ENCODE data around the gene MRPS22.

Gene MRPS22

GRCh38 chr3:139358841-139359562, 15.2 kb downstream of the MRPS22 start:
- peaks cover 32 to 100% of the 10 kb centered on the region in 2 experiments for H3K36me3 ChIP-seq (ENCODE audit: control insufficient read depth in 1 of 2, insufficient read depth in 2 of 2, low read depth in 1 of 2, low read length in 2 of 2)
- no peaks in the 10 kb centered on the region for H3K27me3 ChIP-seq (ENCODE audit: control insufficient read depth in 1 of 2, insufficient read depth in 1 of 2, low read length in 2 of 2)
- no peak overlapping the region for H3K23ac ChIP-seq (ENCODE audit: low read length in 2 of 2)
- H4K91ac ChIP-seq (ENCODE audit: low read length), result no peak overlapping the region
- WGBS, result 92% methylated on average over 1 of the region's 3 CpGs
- DNase-seq, result no peak
- H2AFZ ChIP-seq (ENCODE audit: low read depth, low read length), result no peak overlapping the region
- H3K4me3 ChIP-seq (ENCODE audit: insufficient read depth in 1 of 2, low read depth in 1 of 2, low read length in 2 of 2), result no peak overlapping the region
- H2BK15ac ChIP-seq (ENCODE audit: low read depth, poor library complexity, severe bottlenecking), result no peak overlapping the region
- H3K27ac ChIP-seq (ENCODE audit: low read length, poor library complexity, severe bottlenecking), result no peak overlapping the region
- H2BK12ac ChIP-seq (ENCODE audit: low read length in 2 of 2), result no peak overlapping the region
- no peak overlapping the region for H3K4me2 ChIP-seq (ENCODE audit: low read length, poor library complexity, severe bottlenecking)
- no peak overlapping the region for H3K14ac ChIP-seq (ENCODE audit: low read length in 2 of 2)
- H2BK5ac ChIP-seq (ENCODE audit: low read depth, low read length, poor library complexity, severe bottlenecking), result no peak overlapping the region
- no peak overlapping the region for H3K18ac ChIP-seq (ENCODE audit: low read depth in 1 of 2, low read length in 2 of 2)
- H2BK120ac ChIP-seq (ENCODE audit: low read depth, low read length), result no peak overlapping the region
- H3K9me3 ChIP-seq (ENCODE audit: control insufficient read depth, low read length), result no peaks in the 10 kb centered on the region
- no peak overlapping the region for H3K9ac ChIP-seq (ENCODE audit: low read length)
- H4K8ac ChIP-seq (ENCODE audit: low read length), result no peak overlapping the region
- no peak overlapping the region for H3K4ac ChIP-seq (ENCODE audit: low read depth in 1 of 2, low read length in 2 of 2)
- no peaks in the 10 kb centered on the region for H3K4me1 ChIP-seq (ENCODE audit: control insufficient read depth, insufficient read depth, low read depth, low read length)
- peaks cover 10% of the 10 kb centered on the region for H3K79me1 ChIP-seq (replicated peaks; ENCODE audit: low read length, poor library complexity, severe bottlenecking)
- H2AK5ac ChIP-seq (ENCODE audit: low read length, severe bottlenecking), result no peak overlapping the region

GRCh38 chr3:139361276-139361675, 17.5 kb downstream of the MRPS22 start:
- H2AFZ ChIP-seq (ENCODE audit: low read depth, low read length), result no peak overlapping the region
- no peak overlapping the region for H3K4ac ChIP-seq (ENCODE audit: low read depth in 1 of 2, low read length in 2 of 2)
- no peak overlapping the region for H3K27ac ChIP-seq (ENCODE audit: low read length, poor library complexity, severe bottlenecking)
- no peaks in the 10 kb centered on the region for H3K27me3 ChIP-seq (ENCODE audit: control insufficient read depth in 1 of 2, insufficient read depth in 1 of 2, low read length in 2 of 2)
- no peak overlapping the region for H3K14ac ChIP-seq (ENCODE audit: low read length in 2 of 2)
- no peak overlapping the region for H2AK5ac ChIP-seq (ENCODE audit: low read length, severe bottlenecking)
- no peak overlapping the region for H4K8ac ChIP-seq (ENCODE audit: low read length)
- H3K36me3 ChIP-seq (ENCODE audit: control insufficient read depth in 1 of 2, insufficient read depth in 2 of 2, low read depth in 1 of 2, low read length in 2 of 2), result peaks cover 19 to 100% of the 10 kb centered on the region in 2 experiments
- H2BK5ac ChIP-seq (ENCODE audit: low read depth, low read length, poor library complexity, severe bottlenecking), result no peak overlapping the region
- H2BK12ac ChIP-seq (ENCODE audit: low read length in 2 of 2), result no peak overlapping the region
- no peak overlapping the region for H2BK15ac ChIP-seq (ENCODE audit: low read depth, poor library complexity, severe bottlenecking)
- no peak overlapping the region for H3K4me2 ChIP-seq (ENCODE audit: low read length, poor library complexity, severe bottlenecking)
- H3K4me1 ChIP-seq (ENCODE audit: control insufficient read depth, insufficient read depth, low read depth, low read length), result no peaks in the 10 kb centered on the region
- no peak overlapping the region for H2BK120ac ChIP-seq (ENCODE audit: low read depth, low read length)
- no peak overlapping the region for H3K23ac ChIP-seq (ENCODE audit: low read length in 2 of 2)
- 100% methylated on average over 1 of the region's 2 CpGs for WGBS
- peaks cover 9% of the 10 kb centered on the region for H3K79me1 ChIP-seq (replicated peaks; ENCODE audit: low read length, poor library complexity, severe bottlenecking)
- no peak overlapping the region for H3K18ac ChIP-seq (ENCODE audit: low read depth in 1 of 2, low read length in 2 of 2)
- no peak for DNase-seq
- H4K91ac ChIP-seq (ENCODE audit: low read length), result no peak overlapping the region
- no peak overlapping the region for H3K9ac ChIP-seq (ENCODE audit: low read length)
- no peak overlapping the region for H3K4me3 ChIP-seq (ENCODE audit: insufficient read depth in 1 of 2, low read depth in 1 of 2, low read length in 2 of 2)
- H3K9me3 ChIP-seq (ENCODE audit: control insufficient read depth, low read length), result no peaks in the 10 kb centered on the region

GRCh38 chr3:139364549-139364948, 20.7 kb downstream of the MRPS22 start:
- Histone ChIP-seq H3K14ac (ENCODE audit: low read length in 2 of 2) (no peak overlapping the region), H3K36me3 (ENCODE audit: control insufficient read depth in 1 of 2, insufficient read depth in 2 of 2, low read depth in 1 of 2, low read length in 2 of 2) (peaks cover 16 to 100% of the 10 kb centered on the region in 2 experiments)
- WGBS, result no CpG with 5 or more reads among the region's 1 CpG

GRCh38 chr3:139374099-139374498, 30.3 kb downstream of the MRPS22 start:
- Histone ChIP-seq H3K18ac (ENCODE audit: low read depth in 1 of 2, low read length in 2 of 2) (no peak overlapping the region), H3K14ac (ENCODE audit: low read length in 2 of 2) (no peak overlapping the region), H3K9me3 (ENCODE audit: control insufficient read depth, low read length) (no peaks in the 10 kb centered on the region), H3K27me3 (ENCODE audit: control insufficient read depth in 1 of 2, insufficient read depth in 1 of 2, low read length in 2 of 2) (no peaks in the 10 kb centered on the region), H3K4me2 (ENCODE audit: low read length, poor library complexity, severe bottlenecking) (no peak overlapping the region), H2BK5ac (ENCODE audit: low read depth, low read length, poor library complexity, severe bottlenecking) (no peak overlapping the region), H4K8ac (ENCODE audit: low read length) (no peak overlapping the region), H3K36me3 (ENCODE audit: control insufficient read depth in 1 of 2, insufficient read depth in 2 of 2, low read depth in 1 of 2, low read length in 2 of 2) (peaks cover 23 to 98% of the 10 kb centered on the region in 2 experiments), H3K23ac (ENCODE audit: low read length in 2 of 2) (no peak overlapping the region), H2AK5ac (ENCODE audit: low read length, severe bottlenecking) (no peak overlapping the region), H2BK120ac (ENCODE audit: low read depth, low read length) (no peak overlapping the region), H3K79me1 (replicated peaks; ENCODE audit: low read length, poor library complexity, severe bottlenecking) (peaks cover 12% of the 10 kb centered on the region), H3K4me3 (ENCODE audit: insufficient read depth in 1 of 2, low read depth in 1 of 2, low read length in 2 of 2) (no peak overlapping the region), H3K4me1 (ENCODE audit: control insufficient read depth, insufficient read depth, low read depth, low read length) (no peaks in the 10 kb centered on the region), H3K9ac (ENCODE audit: low read length) (no peak overlapping the region), H3K4ac (ENCODE audit: low read depth in 1 of 2, low read length in 2 of 2) (no peak overlapping the region), H2AFZ (ENCODE audit: low read depth, low read length) (no peak overlapping the region), H4K91ac (ENCODE audit: low read length) (no peak overlapping the region), H3K27ac (ENCODE audit: low read length, poor library complexity, severe bottlenecking) (no peak overlapping the region), H2BK15ac (ENCODE audit: low read depth, poor library complexity, severe bottlenecking) (no peak overlapping the region), H2BK12ac (ENCODE audit: low read length in 2 of 2) (no peak overlapping the region)
- WGBS, result 100% methylated on average over 1 of the region's 2 CpGs
- DNase-seq, result no peak

More at GRCh38 chr3:139364549-139364948, 20.7 kb downstream of the MRPS22 start:
- no peak overlapping the region for H3K18ac ChIP-seq (ENCODE audit: low read depth in 1 of 2, low read length in 2 of 2)
- no peak overlapping the region for H3K4me2 ChIP-seq (ENCODE audit: low read length, poor library complexity, severe bottlenecking)
- H3K79me1 ChIP-seq (replicated peaks; ENCODE audit: low read length, poor library complexity, severe bottlenecking), result peaks cover 15% of the 10 kb centered on the region
- H3K4ac ChIP-seq (ENCODE audit: low read depth in 1 of 2, low read length in 2 of 2), result no peak overlapping the region
- H3K4me1 ChIP-seq (ENCODE audit: control insufficient read depth, insufficient read depth, low read depth, low read length), result no peaks in the 10 kb centered on the region
- no peak overlapping the region for H3K23ac ChIP-seq (ENCODE audit: low read length in 2 of 2)
- H3K27ac ChIP-seq (ENCODE audit: low read length, poor library complexity, severe bottlenecking), result no peak overlapping the region
- no peak overlapping the region for H4K8ac ChIP-seq (ENCODE audit: low read length)
- H2AFZ ChIP-seq (ENCODE audit: low read depth, low read length), result no peak overlapping the region
- no peak overlapping the region for H3K9ac ChIP-seq (ENCODE audit: low read length)
- no peak overlapping the region for H2BK120ac ChIP-seq (ENCODE audit: low read depth, low read length)
- H3K27me3 ChIP-seq (ENCODE audit: control insufficient read depth in 1 of 2, insufficient read depth in 1 of 2, low read length in 2 of 2), result no peaks in the 10 kb centered on the region
- no peak overlapping the region for H3K4me3 ChIP-seq (ENCODE audit: insufficient read depth in 1 of 2, low read depth in 1 of 2, low read length in 2 of 2)
- H2BK5ac ChIP-seq (ENCODE audit: low read depth, low read length, poor library complexity, severe bottlenecking), result no peak overlapping the region
- no peak for DNase-seq
- H2BK12ac ChIP-seq (ENCODE audit: low read length in 2 of 2), result no peak overlapping the region
- no peak overlapping the region for H2AK5ac ChIP-seq (ENCODE audit: low read length, severe bottlenecking)
- H3K9me3 ChIP-seq (ENCODE audit: control insufficient read depth, low read length), result no peaks in the 10 kb centered on the region
- no peak overlapping the region for H4K91ac ChIP-seq (ENCODE audit: low read length)
- no peak overlapping the region for H2BK15ac ChIP-seq (ENCODE audit: low read depth, poor library complexity, severe bottlenecking)

Measured in mesenchymal stem cell (in vitro differentiated cells and primary cell).